GM12865 (cell line): ENCODE data around the gene C5.
"Not testable (repeated sequence)": the region's sequence is repeated elsewhere in the genome, so short reads cannot be mapped to it uniquely, and the experiment has no call there.

Source experiments
- DNase-seq: peaks from one replicate; pipeline ENCODE4 v3.0.0; 2010; ENCODE audit warnings: low read depth
- H3K4me3 ChIP-seq: 2 replicates; pipeline ENCODE4 v1.5.1; 2011; ENCODE audit warnings: mild to moderate bottlenecking, low read depth, low read length, control low read depth
- TF ChIP-seq, protein P1 (sequence below): IDR thresholded peaks from 2 replicates; pipeline ENCODE4 v1.5.1; 2011; ENCODE audit warnings: low read length, control low read depth, low read depth, inconsistent platforms; ENCODE audit not compliant: insufficient read depth; ENCODE audit errors: missing control alignments

C5 gene

DNA sequence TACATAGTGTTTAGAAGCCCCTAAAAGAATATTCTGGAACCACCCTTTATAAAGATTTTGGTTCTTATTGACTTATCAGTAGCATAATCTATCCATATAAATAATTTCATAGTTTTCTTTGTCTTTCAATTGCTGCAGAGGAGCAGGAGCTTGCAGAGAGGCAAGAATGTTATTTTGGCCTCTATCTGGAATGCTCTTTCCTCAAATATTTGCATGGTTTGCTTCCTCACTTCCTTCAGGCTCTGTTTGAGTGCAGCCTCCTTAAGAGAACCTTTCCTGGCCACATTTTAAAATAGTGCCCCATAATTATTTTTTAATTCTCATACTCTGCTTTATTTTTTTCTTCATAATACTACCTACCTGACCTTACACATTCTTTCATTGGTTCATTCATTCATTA lies 1.5 kb downstream of the C5 start:
- TF ChIP-seq, protein P1, sequence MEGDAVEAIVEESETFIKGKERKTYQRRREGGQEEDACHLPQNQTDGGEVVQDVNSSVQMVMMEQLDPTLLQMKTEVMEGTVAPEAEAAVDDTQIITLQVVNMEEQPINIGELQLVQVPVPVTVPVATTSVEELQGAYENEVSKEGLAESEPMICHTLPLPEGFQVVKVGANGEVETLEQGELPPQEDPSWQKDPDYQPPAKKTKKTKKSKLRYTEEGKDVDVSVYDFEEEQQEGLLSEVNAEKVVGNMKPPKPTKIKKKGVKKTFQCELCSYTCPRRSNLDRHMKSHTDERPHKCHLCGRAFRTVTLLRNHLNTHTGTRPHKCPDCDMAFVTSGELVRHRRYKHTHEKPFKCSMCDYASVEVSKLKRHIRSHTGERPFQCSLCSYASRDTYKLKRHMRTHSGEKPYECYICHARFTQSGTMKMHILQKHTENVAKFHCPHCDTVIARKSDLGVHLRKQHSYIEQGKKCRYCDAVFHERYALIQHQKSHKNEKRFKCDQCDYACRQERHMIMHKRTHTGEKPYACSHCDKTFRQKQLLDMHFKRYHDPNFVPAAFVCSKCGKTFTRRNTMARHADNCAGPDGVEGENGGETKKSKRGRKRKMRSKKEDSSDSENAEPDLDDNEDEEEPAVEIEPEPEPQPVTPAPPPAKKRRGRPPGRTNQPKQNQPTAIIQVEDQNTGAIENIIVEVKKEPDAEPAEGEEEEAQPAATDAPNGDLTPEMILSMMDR, result no peak
- DNase-seq, result no peak
- H3K4me3 ChIP-seq, result no peak overlapping the region

DNA sequence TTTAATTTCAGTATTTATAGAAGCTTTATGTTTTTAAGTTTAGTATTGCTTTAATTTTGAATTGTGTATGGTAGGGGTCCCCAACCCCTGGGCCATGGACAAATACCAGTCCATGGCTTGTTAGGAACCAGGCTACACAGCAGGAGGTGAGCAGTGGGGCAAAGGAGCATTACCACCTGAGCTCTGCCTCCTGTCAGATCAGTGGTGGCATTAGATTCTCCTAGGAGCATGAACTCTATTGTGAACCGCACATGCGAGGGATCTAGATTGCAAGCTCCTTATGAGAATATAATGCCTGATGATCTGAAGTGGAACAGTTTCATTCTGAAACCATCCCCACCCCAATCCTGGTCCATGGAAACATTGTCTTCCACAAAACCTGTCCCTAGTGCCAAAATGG lies 1.9 kb downstream of the C5 start:
- DNase-seq, result no peak
- TF ChIP-seq, protein P1, result no peak
- H3K4me3 ChIP-seq, result no peak overlapping the region

DNA sequence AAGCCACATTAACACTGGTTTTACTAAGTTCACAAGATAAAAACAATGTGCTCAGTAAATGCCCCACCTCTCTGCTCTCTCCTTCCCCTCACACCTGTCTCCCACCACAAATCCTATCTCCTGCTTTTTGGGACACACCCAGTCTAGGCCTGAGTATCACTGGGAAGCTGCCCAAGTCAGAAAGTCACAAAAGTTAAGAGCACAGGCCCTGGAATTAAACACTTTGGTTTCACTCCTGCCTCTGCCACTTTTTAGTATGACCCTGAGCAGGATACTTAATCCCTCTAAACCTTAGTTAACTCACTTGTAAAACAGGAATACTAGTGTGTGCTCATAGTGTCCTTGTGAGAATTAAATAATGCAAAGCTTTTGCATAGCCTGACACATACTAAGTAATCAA lies 11.3 kb downstream of the C5 start:
- no peak overlapping the region for H3K4me3 ChIP-seq
- no peak for DNase-seq
- TF ChIP-seq, protein P1, result no peak

DNA sequence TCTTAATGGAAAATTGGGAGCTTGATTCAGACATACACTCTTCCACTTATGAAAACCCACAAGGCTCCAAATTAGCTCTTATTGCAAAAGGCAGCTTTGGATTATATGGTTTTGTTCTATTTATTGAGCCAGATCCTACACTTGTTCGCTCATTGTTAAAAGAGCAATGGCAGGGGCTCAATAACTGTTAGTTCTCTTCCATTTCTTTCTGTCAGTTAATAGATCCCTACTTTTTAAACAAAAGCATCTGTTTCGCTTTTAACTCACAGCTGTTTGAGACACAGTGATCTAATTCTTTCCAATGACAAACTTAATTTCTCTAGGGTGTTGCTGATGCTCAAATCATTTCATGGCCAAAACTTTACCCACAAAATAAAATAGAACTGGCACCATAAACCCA lies 11.7 kb downstream of the C5 start:
- no peak overlapping the region for H3K4me3 ChIP-seq
- TF ChIP-seq, protein P1, result no peak
- no peak for DNase-seq

DNA sequence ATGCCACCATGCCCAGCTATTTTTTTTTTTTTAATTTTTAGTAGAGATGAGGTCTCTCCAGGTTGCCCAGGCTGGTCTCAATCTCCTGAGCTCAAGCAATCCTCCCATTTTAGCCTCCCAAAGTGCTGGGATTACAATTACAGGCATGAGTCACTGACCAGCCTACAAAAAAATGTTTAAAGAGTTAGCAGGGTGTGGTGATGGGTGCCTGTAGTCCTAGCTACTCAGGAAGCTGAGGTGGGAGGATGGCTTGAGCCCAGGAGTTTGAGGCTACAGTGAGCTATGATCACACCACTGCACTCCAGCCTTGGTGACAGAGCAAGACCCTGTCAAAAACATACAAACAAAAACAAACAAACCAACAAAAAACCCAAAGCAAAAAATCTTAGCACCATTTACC lies 14.4 kb downstream of the C5 start:
- DNase-seq, result not testable (repeated sequence)

DNA sequence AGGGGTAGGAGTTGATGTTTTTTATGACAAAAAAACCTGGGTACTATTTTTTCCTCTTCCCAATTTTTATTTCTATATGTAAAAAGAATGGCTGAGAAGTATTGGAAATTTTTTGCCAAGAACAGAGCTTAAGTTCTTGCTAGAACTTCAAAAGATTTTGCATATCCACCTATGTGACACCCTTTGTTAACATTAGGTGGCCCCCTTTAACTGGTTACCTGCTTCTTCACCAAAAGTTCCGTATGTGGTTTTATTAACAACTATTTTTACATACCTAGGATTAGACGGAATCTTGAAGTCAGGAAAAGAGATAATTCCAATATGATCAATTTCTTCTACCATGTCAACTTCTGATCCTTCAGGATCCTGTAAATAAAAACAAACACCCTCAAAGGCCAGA lies 15.5 kb downstream of the C5 start:
- DNase-seq, result no peak
- no peak overlapping the region for H3K4me3 ChIP-seq
- TF ChIP-seq, protein P1, result no peak

More for the DNA sequence above, 14.4 kb downstream of the C5 start:
- H3K4me3 ChIP-seq, result not testable (repeated sequence)

DNA sequence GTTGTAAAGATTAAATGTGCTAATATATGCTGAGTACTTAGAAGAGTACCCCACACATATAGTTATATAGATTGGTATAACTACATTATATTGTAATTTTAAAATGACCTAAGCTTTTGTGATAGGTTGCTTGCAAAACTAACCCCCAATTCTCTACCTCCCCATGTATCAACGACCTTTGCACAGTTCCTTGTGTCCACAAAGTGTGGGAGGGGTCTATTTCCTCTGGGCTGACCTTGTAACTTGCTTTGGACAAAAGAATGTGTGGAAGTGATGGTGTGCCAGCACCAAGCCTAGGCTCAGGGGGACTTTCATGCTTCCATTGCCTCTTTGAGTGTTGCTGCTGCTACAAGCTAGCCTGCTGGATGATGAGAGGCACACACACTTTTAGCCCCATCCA lies 20.6 kb downstream of the C5 start:
- H3K4me3 ChIP-seq, result no peak overlapping the region
- no peak for DNase-seq
- TF ChIP-seq, protein P1, result no peak

DNA sequence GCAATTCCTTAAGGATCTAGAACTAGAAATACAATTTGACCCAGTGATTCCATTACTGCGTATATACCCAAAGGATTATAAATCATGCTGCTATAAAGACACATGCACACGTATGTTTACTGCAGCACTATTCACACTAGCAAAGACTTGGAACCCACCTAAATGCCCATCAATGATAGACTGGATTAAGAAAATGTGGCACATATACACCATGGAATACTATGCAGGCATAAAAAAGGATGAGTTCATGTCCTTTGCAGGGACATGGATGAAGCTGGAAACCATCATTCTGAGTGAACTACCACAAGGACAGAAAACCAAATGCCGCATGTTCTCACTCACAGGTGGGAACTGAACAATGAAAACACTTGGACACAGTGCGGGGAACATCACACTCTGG lies 21.8 kb downstream of the C5 start:
- H3K4me3 ChIP-seq, DNase-seq: not testable (repeated sequence)
